ENCODE results near the gene CACHD1. TPM values are rescaled to one million over a fixed set of nuclear protein-coding genes. Genes with fewer than 3 reads are reported as not detected.

CACHD1 gene
- total RNA-seq, 4 donors from 2014 or later = 23.6 to 36.1 (median 24.8) TPM

DNA sequence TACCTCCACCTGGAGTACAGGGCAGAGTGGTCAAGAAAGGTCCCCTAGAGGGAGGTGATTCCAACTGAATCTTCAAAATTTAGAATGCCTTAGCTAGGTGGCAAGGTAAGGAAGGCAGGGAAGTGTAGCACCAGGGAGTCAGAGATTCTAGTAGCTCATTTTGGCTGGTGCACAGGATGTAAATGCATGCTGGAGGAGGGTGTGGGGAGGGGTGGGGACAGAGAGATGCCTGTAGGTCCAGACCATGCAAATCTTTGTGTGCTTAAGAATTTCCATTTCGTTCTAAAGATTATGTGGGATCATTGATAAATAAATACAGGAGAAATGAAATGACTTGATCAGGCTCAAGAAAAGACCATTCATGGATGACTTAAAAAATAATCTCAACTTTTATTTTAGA is 11.0 kb upstream of the CACHD1 start:
- TF ChIP-seq, protein P1, sequence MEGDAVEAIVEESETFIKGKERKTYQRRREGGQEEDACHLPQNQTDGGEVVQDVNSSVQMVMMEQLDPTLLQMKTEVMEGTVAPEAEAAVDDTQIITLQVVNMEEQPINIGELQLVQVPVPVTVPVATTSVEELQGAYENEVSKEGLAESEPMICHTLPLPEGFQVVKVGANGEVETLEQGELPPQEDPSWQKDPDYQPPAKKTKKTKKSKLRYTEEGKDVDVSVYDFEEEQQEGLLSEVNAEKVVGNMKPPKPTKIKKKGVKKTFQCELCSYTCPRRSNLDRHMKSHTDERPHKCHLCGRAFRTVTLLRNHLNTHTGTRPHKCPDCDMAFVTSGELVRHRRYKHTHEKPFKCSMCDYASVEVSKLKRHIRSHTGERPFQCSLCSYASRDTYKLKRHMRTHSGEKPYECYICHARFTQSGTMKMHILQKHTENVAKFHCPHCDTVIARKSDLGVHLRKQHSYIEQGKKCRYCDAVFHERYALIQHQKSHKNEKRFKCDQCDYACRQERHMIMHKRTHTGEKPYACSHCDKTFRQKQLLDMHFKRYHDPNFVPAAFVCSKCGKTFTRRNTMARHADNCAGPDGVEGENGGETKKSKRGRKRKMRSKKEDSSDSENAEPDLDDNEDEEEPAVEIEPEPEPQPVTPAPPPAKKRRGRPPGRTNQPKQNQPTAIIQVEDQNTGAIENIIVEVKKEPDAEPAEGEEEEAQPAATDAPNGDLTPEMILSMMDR (IDR thresholded peaks at IDR 0.05; ENCODE audit: low read depth) = no peak

DNA sequence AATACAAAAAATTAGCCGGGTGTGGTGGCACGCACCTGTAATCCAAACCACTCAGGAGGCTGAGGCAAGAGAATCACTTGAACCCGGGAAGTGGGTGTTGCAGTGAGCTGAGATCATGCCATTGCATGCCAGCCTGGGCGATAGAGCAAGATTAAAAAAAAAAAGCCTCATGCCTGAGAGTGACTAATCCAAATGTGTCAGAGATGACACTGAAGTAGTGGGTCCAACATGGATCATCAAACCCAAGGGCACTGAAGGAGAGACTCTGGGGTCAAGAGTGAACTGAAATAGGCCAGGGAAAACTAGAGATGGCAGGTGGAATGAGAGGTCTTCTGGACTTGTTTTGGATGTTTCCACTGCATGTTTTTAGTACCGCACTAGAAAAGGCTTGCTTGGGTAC is 10.2 kb upstream of the CACHD1 start:
- TF ChIP-seq, protein P1 (IDR thresholded peaks at IDR 0.05; ENCODE audit: low read depth) = no peak

DNA sequence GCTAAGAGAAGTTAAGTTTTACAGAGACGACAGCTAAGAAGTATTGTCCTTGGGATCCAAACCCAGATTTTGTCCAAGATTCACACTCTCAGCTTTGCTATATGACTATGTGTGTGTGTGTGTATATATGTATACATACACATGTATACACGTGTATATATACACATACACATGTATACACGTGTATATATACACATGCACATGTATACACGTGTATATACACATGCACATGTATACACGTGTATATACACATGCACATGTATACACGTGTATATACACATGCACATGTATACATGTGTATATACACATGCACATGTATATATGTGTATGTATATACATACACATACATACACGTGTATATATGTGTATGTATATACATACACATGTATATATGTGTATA is 3.9 kb upstream of the CACHD1 start:
- TF ChIP-seq, protein P1 (IDR thresholded peaks at IDR 0.05; ENCODE audit: low read depth) = no peak

DNA sequence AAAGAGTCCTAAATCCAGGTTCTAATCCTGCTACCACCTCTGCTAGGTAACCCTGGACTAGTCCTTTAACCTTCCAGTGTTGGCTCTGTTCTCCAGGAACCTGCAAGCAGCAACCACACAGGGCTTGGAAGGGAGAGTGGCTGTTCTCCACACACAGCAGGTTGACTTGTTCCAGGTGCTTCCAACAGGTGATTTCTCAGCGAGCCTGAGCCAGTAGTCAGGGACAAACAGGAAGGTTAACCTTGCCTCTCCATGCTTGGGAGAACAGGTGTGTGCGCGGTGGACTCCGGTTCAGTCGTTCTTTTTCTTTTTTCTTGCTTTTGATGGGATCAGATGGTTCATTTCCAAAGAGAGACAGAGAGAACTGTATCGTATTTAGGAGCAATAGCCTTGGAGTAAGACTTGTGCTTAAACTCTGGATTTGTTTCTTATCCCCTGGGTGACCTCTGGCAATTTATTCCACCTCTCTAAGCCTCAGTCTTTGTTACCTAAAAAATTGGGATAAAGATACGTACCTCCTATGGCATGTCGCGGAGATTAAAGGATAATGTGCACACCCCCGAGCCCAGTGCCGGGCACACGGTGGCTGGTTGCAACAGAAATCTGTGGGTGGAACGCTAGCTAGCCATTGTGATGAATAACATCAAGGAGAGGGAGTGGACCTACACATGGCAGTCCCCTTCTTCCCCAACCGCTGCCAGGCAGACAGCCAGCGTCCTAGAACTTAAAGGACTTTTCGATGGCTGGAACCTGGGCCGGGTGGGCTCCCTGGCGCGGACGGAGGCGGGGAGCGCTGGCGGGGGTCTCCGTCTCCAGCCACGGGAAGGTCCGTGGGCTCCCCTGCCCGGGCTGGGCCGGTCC is 583 bp upstream of the CACHD1 start:
- TF ChIP-seq, protein P1 (IDR thresholded peaks at IDR 0.05; ENCODE audit: low read depth) = no peak

DNA sequence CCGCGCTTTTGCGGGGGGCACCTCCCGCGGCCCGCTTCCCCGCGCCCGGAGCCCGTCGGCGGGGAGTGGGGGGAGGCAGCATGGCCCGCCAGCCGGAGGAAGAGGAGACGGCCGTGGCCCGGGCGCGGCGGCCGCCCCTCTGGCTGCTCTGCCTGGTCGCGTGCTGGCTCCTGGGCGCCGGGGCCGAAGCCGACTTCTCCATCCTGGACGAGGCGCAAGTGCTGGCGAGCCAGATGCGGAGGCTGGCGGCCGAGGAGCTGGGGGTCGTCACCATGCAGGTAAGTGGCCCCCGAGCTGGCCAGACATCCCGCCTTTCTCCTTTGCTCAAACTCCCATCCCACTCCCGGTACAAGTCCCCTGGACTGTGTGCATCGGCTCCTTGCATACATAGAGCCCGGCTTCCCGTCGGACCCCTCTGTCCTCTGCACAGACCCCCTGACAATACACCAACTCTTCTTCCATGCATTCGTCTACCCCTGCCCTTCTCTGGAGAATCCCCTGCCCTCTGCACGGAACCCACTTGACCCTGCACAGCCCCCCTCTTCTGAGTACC is 812 bp downstream of the CACHD1 start:
- TF ChIP-seq, protein P1 (IDR thresholded peaks at IDR 0.05; ENCODE audit: low read depth) = no peak

DNA sequence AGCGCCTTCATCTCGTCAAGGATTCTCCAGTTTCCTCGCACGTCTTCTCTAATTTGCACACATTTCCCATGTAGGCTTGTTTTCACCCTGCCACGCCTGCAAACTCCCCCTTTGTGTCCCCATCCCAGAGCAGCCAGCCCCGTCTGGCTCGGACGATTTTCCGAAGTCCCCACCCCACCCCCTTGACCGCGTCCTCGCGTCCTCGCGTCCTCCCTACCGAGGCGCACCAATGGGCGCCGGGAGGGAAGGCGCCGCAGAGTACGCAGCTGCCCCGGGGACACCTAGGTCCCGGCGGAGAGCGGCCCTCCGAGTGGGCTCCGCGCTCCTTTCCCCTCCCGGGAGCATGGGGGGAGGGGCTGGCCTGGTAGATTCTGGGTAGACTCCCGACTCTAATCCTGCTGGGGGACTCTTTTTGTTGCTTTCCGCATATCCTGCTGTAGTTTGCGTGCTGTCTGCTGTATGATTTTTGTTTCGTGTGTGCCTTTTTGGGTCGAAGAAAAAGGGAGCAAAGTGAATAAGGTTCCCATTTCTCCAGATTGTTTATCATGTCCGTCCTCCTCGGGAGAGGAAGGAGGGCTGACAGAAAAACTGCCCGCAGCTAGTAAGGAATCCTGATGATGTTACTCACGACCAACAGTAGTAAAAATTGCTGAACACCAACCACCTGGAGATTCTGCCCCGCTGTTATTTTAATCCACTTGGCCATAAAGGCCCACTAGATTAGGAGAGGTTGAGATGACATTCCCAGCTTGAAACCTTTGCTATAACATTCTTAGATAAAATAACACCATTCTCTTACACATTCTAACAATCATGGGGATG is 1.5 kb downstream of the CACHD1 start:
- TF ChIP-seq, protein P1 (IDR thresholded peaks at IDR 0.05; ENCODE audit: low read depth) = no peak

DNA sequence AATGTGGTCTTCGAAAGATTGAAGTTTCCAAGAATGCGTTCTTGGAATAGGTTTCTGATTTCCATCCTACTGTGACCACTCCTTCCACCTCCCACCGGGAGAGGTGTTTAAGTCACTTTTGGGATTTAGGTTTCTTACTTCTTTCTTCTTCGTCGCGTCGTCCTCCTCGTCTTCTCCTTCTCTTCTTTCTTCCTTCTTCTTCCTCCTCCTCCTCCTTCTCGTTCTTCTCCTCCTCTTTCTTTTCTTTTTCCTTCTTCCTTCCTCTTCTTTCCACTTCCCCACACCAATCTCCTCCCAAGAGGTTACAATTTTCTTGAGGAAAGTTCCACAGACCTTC is 2.1 kb downstream of the CACHD1 start:
- TF ChIP-seq, protein P1 (IDR thresholded peaks at IDR 0.05; ENCODE audit: low read depth) = no peak

Data from subcutaneous adipose tissue (tissue), 4 donors.